T-cell (primary cell): ENCODE data around the gene CASP10. TPM values are rescaled to one million over a fixed set of nuclear protein-coding genes. Genes with fewer than 3 reads are reported as not detected.
A peak's percentile ranks its signal among the peaks of the same experiment; 100 is the strongest.

ENCODE experiments used
- ATAC-seq, 4 experiments: fragments of 200-7000 bp in 3 of 4; fragments of 150-1000 bp in 1 of 4; cut with Tn5 transposase; replicated peaks in 1 of 4; 1 replicate in 3 of 4; 2 replicates in 1 of 4; pipeline ENCODE4 v1.10.0; 2021; ENCODE audit warnings: moderate library complexity in 3 of 4, mild to moderate bottlenecking in 2 of 4, moderate number of reproducible peaks in 1 of 4
- CTCF ChIA-PET, 2 donors: fragments of 300-600 bp; sonication (Branson Sonifier 250); formaldehyde crosslinking; loops; one replicate each; lab custom pipeline; 2022; ENCODE audit warnings: antibody characterized with exemption in 2 of 2; lab: Charles Lee
- POLR2A ChIA-PET, 2 donors: fragments of 300-600 bp; sonication (Branson Sonifier 250); formaldehyde crosslinking; loops; one replicate each; lab custom pipeline; 2022; ENCODE audit warnings: antibody characterized with exemption in 2 of 2; lab: Charles Lee
- DNase-seq, 35 experiments: peaks; one replicate each; pipeline versions ENCODE4 v3.0.0 to v3.0.0-alpha.2; 2013 to 2023
- H3K27ac ChIP-seq: one replicate; pipeline ENCODE4 v1.5.1; 2013; ENCODE audit warnings: low read length
- H3K27me3 ChIP-seq, 2 experiments: replicated peaks in 1 of 2; 1 replicate in 1 of 2; 2 replicates in 1 of 2; pipeline versions ENCODE4 v1.6.1 to v1.7.0; 2013; ENCODE audit warnings: low read length in 1 of 2, mixed read lengths in 1 of 2; ENCODE audit not compliant: control insufficient read depth in 2 of 2, insufficient read depth in 2 of 2; ENCODE audit errors: extremely low read depth in 1 of 2
- H3K36me3 ChIP-seq, 2 donors: 1 replicate in 1 of 2; 2 replicates in 1 of 2; pipeline versions ENCODE4 v1.6.1 to v1.7.0; 2013; ENCODE audit warnings: low read length in 1 of 2; ENCODE audit not compliant: control insufficient read depth in 2 of 2, insufficient read depth in 1 of 2; ENCODE audit errors: extremely low read depth in 1 of 2
- H3K4me1 ChIP-seq, 2 experiments: 1 replicate in 1 of 2; 2 replicates in 1 of 2; pipeline versions ENCODE4 v1.6.1 to v1.7.0; 2013; ENCODE audit warnings: low read length in 2 of 2, mixed read lengths in 1 of 2; ENCODE audit not compliant: insufficient read depth in 2 of 2, control insufficient read depth in 1 of 2; ENCODE audit errors: extremely low read depth in 1 of 2
- H3K4me3 ChIP-seq, 2 donors: 1 replicate in 1 of 2; 2 replicates in 1 of 2; pipeline versions ENCODE4 v1.5.1 to v1.7.0; 2013; ENCODE audit warnings: mild to moderate bottlenecking in 2 of 2, low read length in 1 of 2, moderate library complexity in 1 of 2; ENCODE audit not compliant: control insufficient read depth in 1 of 2; ENCODE audit errors: extremely low read depth in 1 of 2
- H3K9me3 ChIP-seq: 2 replicates; pipeline ENCODE4 v1.7.0; 2013
- H3K27ac Mint-ChIP-seq, 2 donors: one replicate each; pipeline ENCODE4 v1.8.0; 2020 to 2021; ENCODE audit warnings: mild to moderate bottlenecking in 2 of 2, mixed read lengths in 2 of 2
- H3K27me3 Mint-ChIP-seq, 2 donors: one replicate each; pipeline ENCODE4 v1.8.0; 2021 to 2022; ENCODE audit warnings: mixed read lengths in 2 of 2
- H3K36me3 Mint-ChIP-seq: one replicate; pipeline ENCODE4 v1.8.0; 2021; ENCODE audit warnings: mixed read lengths
- H3K4me1 Mint-ChIP-seq, 3 donors: one replicate each; pipeline ENCODE4 v1.8.0; 2020 to 2022; ENCODE audit warnings: mixed read lengths in 3 of 3, mild to moderate bottlenecking in 1 of 3
- H3K4me3 Mint-ChIP-seq, 3 donors: one replicate each; pipeline ENCODE4 v1.8.0; 2020 to 2022; ENCODE audit warnings: mild to moderate bottlenecking in 3 of 3, mixed read lengths in 3 of 3, moderate library complexity in 3 of 3
- H3K9me3 Mint-ChIP-seq, 3 donors: one replicate each; pipeline ENCODE4 v1.8.0; 2020 to 2022; ENCODE audit warnings: mixed read lengths in 3 of 3
- WGBS: methylation state at CpG from one replicate; pipeline ENCODE4 v1.1.5; 2013; ENCODE audit warnings: missing lambda C conversion rate; ENCODE audit not compliant: insufficient coverage; 5-methylcytosine and 5-hydroxymethylcytosine counted together
- total RNA-seq, 35 experiments: library from RNA in 6 of 35; stranded (reverse) in 6 of 35; fragments of 120-200 nt in 1 of 35; gene quantifications; one replicate each; pipeline versions ENCODE4 v1.2.1 to v1.2.4 and lab custom pipeline; 2013 to 2026

The CASP10 gene
- total RNA-seq, 5 donors from 2014 or later (not counting 1 experiment from before 2014, with no cell fraction given) = 23.3 to 46.4 (median 29.2) TPM

GRCh38 chr2:201264472-201265173, 81.7 kb downstream of the CASP10 start:
- Mint-ChIP-seq H3K9me3 (no peaks in the 10 kb centered on the region), H3K27ac (peak overlapping the region; percentile 89), H3K27me3 (no peaks in the 10 kb centered on the region), H3K4me3 (peak overlapping the region; percentile 86 to 96 (median 92)), H3K4me1 (peaks cover 75 to 84% (median 76%) of the 10 kb centered on the region in 3 donors), H3K36me3 (peaks cover 56% of the 10 kb centered on the region)
- ChIA-PET CTCF (interaction anchor here (0.6 to 7.2 kb wide), 10 partner anchors 9 to 551 kb away, joined by 3 to 89 read pairs (median 4); no protein-coding TSS in a partner anchor), POLR2A (interaction anchor here (0.6 to 5.1 kb wide), 5 partner anchors 17 to 416 kb away, joined by 3 to 32 read pairs (median 4); no protein-coding TSS in a partner anchor)
- 56% methylated on average over 3 of the region's 7 CpGs for WGBS
- H3K4me3 ChIP-seq = peak overlapping the region in 1 of 2 donors; percentile 10
- no peaks in the 10 kb centered on the region for H3K9me3 ChIP-seq
- H3K27me3 ChIP-seq = no peaks in the 10 kb centered on the region
- peaks cover 36 to 63% of the 10 kb centered on the region in 2 experiments for H3K4me1 ChIP-seq
- ATAC-seq = no peak
- H3K36me3 ChIP-seq = peaks cover 5 to 38% of the 10 kb centered on the region in 2 donors
- H3K27ac ChIP-seq = peak overlapping the region; percentile 20
- DNase-seq = no peak

- ATAC-seq (peak in 1 of 4 experiments; percentile 29), DNase-seq (no peak)
- POLR2A ChIA-PET = interaction anchor here in 1 of 2 donors (0.6 kb wide), 1 partner anchor 849 kb away, joined by 5 read pairs; no protein-coding TSS in a partner anchor
- Mint-ChIP-seq H3K27ac (peak overlapping the region; percentile 43 to 62), H3K9me3 (no peaks in the 10 kb centered on the region), H3K4me1 (peaks cover 88 to 90% (median 88%) of the 10 kb centered on the region in 3 donors), H3K4me3 (peak overlapping the region; percentile 69 to 92 (median 86)), H3K36me3 (peaks cover 63% of the 10 kb centered on the region), H3K27me3 (no peaks in the 10 kb centered on the region)
- Histone ChIP-seq H3K4me3 (no peak overlapping the region), H3K36me3 (peaks cover 5 to 58% of the 10 kb centered on the region in 2 donors), H3K9me3 (no peaks in the 10 kb centered on the region), H3K27ac (peak overlapping the region; percentile 49), H3K4me1 (peaks cover 29 to 65% of the 10 kb centered on the region in 2 experiments), H3K27me3 (no peaks in the 10 kb centered on the region)
- CTCF ChIA-PET = interaction anchor here (0.6 to 2.4 kb wide), 3 partner anchors 29 to 198 kb away, joined by 3 to 14 read pairs (median 9); no protein-coding TSS in a partner anchor
- no CpG with 5 or more reads among the region's 2 CpGs for WGBS
Observed at GRCh38 chr2:201266629-201267028, 83.7 kb downstream of the CASP10 start.

- CTCF ChIA-PET = interaction anchor here (0.6 to 2.4 kb wide), 5 partner anchors 30 to 198 kb away, joined by 3 to 14 read pairs (median 3); no protein-coding TSS in a partner anchor
- no peak for DNase-seq
- peaks cover 27 to 73% of the 10 kb centered on the region in 2 experiments for H3K4me1 ChIP-seq
Observed at GRCh38 chr2:201267278-201268030, 84.5 kb downstream of the CASP10 start.

GRCh38 chr2:201269764-201270163, 86.8 kb downstream of the CASP10 start:
- no peak for DNase-seq
- CTCF ChIA-PET = interaction anchor here (0.5 to 2.5 kb wide), 8 partner anchors 9 to 154 kb away, joined by 3 to 14 read pairs (median 4); partner anchors contain the start of gene CASP8 (in 1 of the 2)
- Histone ChIP-seq H3K36me3 (peaks cover 5 to 88% of the 10 kb centered on the region in 2 donors), H3K4me3 (no peak overlapping the region), H3K4me1 (peaks cover 8 to 73% of the 10 kb centered on the region in 2 experiments), H3K27me3 (no peaks in the 10 kb centered on the region), H3K27ac (no peak overlapping the region), H3K9me3 (no peaks in the 10 kb centered on the region)
- POLR2A ChIA-PET = interaction anchor here (0.6 to 1.5 kb wide), 4 partner anchors 11 to 421 kb away, joined by 3 to 5 read pairs (median 4); no protein-coding TSS in a partner anchor
- H3K9me3 Mint-ChIP-seq = no peaks in the 10 kb centered on the region
- WGBS = no CpG with 5 or more reads among the region's 2 CpGs
- H3K36me3 Mint-ChIP-seq = peaks cover 73% of the 10 kb centered on the region
- H3K4me1 Mint-ChIP-seq = peaks cover 88 to 90% (median 88%) of the 10 kb centered on the region in 3 donors
- H3K27me3 Mint-ChIP-seq = no peaks in the 10 kb centered on the region
- peak overlapping the region; percentile 39 for H3K27ac Mint-ChIP-seq
- no peak overlapping the region for H3K4me3 Mint-ChIP-seq
- no peak for ATAC-seq

More at GRCh38 chr2:201267278-201268030, 84.5 kb downstream of the CASP10 start:
- no peak for ATAC-seq
- H3K4me3 ChIP-seq = no peak overlapping the region
- Mint-ChIP-seq H3K36me3 (peaks cover 66% of the 10 kb centered on the region), H3K27ac (peak overlapping the region; percentile 60 to 61), H3K27me3 (no peaks in the 10 kb centered on the region), H3K4me3 (peak overlapping the region; percentile 18 to 51 (median 32)), H3K4me1 (peaks cover 92 to 94% (median 93%) of the 10 kb centered on the region in 3 donors), H3K9me3 (no peaks in the 10 kb centered on the region)
- H3K9me3 ChIP-seq = no peaks in the 10 kb centered on the region
- WGBS = 63% methylated on average over 5 of the region's 12 CpGs
- H3K27me3 ChIP-seq = no peaks in the 10 kb centered on the region
- peak overlapping the region; percentile 49 for H3K27ac ChIP-seq
- POLR2A ChIA-PET = interaction anchor here (0.5 to 0.6 kb wide), 3 partner anchors 10 to 849 kb away, joined by 3 to 5 read pairs (median 4); no protein-coding TSS in a partner anchor
- peaks cover 5 to 66% of the 10 kb centered on the region in 2 donors for H3K36me3 ChIP-seq

GRCh38 chr2:201270293-201271001, 87.5 kb downstream of the CASP10 start:
- H3K27me3 Mint-ChIP-seq = no peaks in the 10 kb centered on the region
- CTCF ChIA-PET = interaction anchor here (0.5 to 2.5 kb wide), 7 partner anchors 10 to 155 kb away, joined by 3 to 14 read pairs (median 4); partner anchors contain the start of gene CASP8 (in 1 of the 2)
- peaks cover 78% of the 10 kb centered on the region for H3K36me3 Mint-ChIP-seq
- no peak overlapping the region for H3K4me3 ChIP-seq
- no peak for DNase-seq
- H3K27me3 ChIP-seq = no peaks in the 10 kb centered on the region
- H3K27ac ChIP-seq = peak overlapping the region; percentile 2
- H3K27ac Mint-ChIP-seq = peak overlapping the region; percentile 64 to 78
- no peaks in the 10 kb centered on the region for H3K9me3 Mint-ChIP-seq
- H3K9me3 ChIP-seq = no peaks in the 10 kb centered on the region
- POLR2A ChIA-PET = interaction anchor here in 1 of 2 donors (0.6 to 1.5 kb wide), 3 partner anchors 12 to 422 kb away, joined by 3 to 4 read pairs (median 3); no protein-coding TSS in a partner anchor
- H3K4me1 ChIP-seq = peaks cover 8 to 66% of the 10 kb centered on the region in 2 experiments
- peaks cover 86 to 87% (median 87%) of the 10 kb centered on the region in 3 donors for H3K4me1 Mint-ChIP-seq
- H3K4me3 Mint-ChIP-seq = peak overlapping the region; percentile 11 to 46 (median 17)
- WGBS = 97% methylated on average over 4 of the region's 9 CpGs
- no peak for ATAC-seq
- peaks cover 5 to 94% of the 10 kb centered on the region in 2 donors for H3K36me3 ChIP-seq
